Measurements from ENCODE around the gene FADS1.

Gene FADS1

DNA sequence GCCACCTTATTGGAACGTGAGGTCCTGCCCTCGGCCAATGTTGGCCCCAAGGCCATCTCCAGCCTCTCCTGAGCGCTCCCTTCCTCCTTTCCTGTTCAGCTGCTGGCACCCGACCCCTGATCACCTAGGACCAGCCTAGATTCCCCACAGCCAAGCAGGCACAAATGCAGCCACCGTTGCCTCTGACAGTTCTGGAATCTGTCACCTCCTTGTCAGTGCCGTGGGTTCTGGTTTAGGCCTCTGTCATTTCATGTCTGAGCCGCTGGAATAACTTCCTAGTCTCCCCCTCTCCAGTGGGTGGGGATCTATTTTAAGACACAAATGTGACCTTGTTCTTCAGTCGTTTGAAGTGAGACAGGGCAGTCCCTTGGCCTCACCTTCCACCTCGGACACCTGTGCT lies 44.8 kb upstream of the FADS1 start:
- no peak for DNase-seq (ENCODE audit: extremely low read depth, low read depth)
- no peak overlapping the region for H3K4me3 ChIP-seq (replicated peaks; ENCODE audit: low read depth, low read length)
- TF ChIP-seq, protein P1, sequence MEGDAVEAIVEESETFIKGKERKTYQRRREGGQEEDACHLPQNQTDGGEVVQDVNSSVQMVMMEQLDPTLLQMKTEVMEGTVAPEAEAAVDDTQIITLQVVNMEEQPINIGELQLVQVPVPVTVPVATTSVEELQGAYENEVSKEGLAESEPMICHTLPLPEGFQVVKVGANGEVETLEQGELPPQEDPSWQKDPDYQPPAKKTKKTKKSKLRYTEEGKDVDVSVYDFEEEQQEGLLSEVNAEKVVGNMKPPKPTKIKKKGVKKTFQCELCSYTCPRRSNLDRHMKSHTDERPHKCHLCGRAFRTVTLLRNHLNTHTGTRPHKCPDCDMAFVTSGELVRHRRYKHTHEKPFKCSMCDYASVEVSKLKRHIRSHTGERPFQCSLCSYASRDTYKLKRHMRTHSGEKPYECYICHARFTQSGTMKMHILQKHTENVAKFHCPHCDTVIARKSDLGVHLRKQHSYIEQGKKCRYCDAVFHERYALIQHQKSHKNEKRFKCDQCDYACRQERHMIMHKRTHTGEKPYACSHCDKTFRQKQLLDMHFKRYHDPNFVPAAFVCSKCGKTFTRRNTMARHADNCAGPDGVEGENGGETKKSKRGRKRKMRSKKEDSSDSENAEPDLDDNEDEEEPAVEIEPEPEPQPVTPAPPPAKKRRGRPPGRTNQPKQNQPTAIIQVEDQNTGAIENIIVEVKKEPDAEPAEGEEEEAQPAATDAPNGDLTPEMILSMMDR (IDR thresholded peaks at IDR 0.05; ENCODE audit: low read depth, low read length, missing control alignments): no peak

DNA sequence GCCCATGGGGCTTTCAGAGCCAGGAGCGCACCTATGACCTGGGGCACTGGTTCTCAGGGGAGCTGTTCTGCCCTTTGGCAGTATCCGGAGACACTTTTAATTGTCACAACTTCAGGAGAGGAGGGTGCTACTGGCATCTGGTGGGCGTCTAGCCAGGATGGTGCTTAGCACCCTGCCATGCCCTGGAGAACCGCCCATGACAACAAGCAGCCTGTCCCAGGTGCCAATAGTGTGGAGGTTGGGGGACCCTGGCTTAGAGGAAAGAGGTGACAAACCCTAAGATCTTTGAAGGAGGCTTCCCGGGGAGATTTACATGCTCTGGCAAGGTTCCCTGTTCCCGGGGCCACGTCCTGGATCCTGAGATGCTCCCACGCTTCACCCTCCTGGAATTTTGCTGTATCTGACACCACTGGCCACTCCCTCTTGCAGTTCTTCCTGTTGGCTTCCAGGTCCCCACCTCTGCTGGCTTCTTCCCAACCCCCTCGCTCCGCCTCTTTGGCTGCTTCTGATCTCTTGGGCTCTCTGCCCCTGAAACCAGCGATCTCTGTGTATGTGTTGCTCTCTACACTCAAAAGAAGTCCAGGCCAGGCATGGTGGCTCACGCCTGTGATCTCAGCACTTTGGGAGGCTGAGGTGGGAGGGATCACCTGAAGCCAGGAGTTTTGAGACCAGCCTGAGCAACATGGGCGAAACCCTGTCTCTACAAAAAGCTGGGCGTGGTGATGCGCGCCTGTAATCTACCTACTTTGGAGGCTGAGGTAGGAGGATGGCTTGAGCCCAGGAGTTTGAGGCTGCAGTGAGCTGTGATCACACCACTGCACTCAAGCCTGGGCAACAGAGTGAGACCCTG lies 43.5 kb upstream of the FADS1 start:
- H3K4me3 ChIP-seq (replicated peaks; ENCODE audit: low read depth, low read length): no peak overlapping the region
- TF ChIP-seq, protein P1 (IDR thresholded peaks at IDR 0.05; ENCODE audit: low read depth, low read length, missing control alignments): no peak
- no peak for DNase-seq (ENCODE audit: extremely low read depth, low read depth)

DNA sequence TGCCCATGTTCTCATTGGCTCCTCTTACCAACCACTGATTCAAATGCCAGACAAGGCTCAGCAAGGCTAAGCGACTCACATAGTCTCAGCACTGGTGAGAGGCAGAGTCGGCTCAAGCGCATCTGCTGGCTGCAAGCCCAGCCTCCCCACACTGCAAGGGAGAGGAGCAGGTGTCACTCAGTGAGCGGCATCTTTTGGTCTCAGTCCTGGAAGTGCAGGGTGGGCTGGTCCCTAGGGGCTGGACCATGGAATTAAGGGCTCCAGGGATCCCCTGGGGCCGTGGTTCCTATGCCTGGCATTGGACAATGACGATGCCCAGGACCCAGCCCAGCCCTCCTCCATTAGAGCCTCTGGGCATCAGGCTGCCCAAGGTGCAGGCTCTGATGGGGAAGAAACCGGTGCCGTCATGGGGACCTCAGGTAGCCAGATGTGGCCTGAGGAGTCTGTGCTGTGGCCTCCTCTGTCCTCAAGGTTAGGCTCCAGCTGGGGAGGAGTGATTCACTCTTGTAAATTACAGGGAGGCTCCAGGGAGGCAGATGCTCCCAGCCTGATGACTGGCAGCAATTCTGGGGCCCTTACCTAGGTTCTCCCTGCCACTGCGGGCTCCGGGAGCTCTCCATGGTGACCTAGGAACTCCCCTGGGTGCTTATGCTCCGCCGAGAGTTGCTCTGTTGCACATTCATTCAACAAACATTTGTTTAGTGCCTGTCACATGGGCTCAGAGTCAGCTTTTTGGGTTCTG lies 39.3 kb upstream of the FADS1 start:
- TF ChIP-seq, protein P1 (IDR thresholded peaks at IDR 0.05; ENCODE audit: low read depth, low read length, missing control alignments): no peak
- DNase-seq (ENCODE audit: extremely low read depth, low read depth): no peak
- H3K4me3 ChIP-seq (replicated peaks; ENCODE audit: low read depth, low read length): no peak overlapping the region

DNA sequence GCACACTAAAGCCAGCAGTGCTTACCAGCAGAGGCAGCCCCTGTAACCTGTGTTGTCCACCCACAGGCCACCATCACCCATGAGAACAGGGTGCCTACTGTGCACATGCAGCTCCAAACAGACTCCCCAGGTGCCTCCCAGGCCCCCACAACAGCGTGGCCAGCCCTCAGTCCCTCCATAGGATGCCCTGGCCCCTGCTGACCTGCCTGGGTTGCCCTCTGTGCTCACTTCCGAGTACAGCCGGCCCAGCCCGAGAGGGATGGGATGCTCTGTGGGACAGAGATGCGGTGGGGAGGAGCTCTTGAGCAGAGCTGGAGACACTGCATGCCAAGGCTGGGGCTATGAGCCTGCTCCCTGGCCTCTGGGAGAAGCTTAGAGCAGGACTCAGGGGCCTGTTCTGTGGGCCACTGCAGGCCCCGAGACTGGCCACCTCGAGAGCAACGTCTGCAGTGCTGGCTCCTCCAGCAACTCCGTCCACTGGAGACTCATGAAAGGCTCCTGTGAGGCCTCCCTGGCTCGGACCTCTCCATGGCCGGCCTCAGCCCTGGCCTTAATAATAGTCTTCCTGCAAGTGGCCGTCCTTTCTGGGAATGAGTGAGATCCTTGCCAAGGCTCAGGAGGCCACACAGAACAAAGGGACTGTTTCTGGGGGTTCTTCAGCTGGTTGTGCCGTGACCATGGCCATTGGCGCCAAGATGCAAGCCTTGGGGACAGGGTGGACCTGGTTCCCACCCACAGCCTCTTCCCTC lies 38.3 kb upstream of the FADS1 start:
- TF ChIP-seq, protein P1 (IDR thresholded peaks at IDR 0.05; ENCODE audit: low read depth, low read length, missing control alignments): no peak
- H3K4me3 ChIP-seq (replicated peaks; ENCODE audit: low read depth, low read length): no peak overlapping the region
- no peak for DNase-seq (ENCODE audit: extremely low read depth, low read depth)

DNA sequence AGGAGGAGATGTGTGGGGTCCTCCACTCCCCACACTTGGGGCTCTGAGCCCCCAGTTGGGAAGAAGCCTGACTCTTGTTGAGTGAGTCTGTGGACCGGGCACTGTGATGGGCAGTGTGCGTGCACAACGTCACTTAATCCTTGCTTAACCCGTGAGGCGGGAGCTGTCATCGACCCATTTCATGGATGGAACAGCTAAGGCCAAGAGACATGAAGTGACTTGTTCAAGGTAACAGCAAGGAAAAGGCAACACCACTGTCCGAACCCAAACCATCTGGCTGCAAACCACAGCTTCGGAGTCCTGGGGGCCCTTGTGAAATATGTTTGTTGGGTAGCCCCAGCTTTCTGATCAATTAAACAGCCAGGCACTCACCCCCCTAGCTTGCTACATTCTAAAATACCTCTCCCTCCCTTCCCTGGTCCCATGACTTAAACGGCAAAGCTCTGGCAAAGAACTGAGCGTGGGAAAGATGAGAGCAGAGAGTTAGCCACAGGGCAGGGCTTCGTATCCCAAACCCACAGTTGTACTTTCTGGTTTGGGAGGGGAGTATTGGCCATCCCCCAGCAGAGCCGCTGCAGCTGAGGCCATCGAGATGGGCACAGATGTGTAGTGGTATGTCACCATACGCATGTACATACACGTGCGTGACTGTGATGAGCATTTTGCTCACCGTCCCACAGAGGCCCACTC lies 37.5 kb upstream of the FADS1 start:
- TF ChIP-seq, protein P1 (IDR thresholded peaks at IDR 0.05; ENCODE audit: low read depth, low read length, missing control alignments): no peak
- no peak for DNase-seq (ENCODE audit: extremely low read depth, low read depth)
- H3K4me3 ChIP-seq (replicated peaks; ENCODE audit: low read depth, low read length): no peak overlapping the region

DNA sequence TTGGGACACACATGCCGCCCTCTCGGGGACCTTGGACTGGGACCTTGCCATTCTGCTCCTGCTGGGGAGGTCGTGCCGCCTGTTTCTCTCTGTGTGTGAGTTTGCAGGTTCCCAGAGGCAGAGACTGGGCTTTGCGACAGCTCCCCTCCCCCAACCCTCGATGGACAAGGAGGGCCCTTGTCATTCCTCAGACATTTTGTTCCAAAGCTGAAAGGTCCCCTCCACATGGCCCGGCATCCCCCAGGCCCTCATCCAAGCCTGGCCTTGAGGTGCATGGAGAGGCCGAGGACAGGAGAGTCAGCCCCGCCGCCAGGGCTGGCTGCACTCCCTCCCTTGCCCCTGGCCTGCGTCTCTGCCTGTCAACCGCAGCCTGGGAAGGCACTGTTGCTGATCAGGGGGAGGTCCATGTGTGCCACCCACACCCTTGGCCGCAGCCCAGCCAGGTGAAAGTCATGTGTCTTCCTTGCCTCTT lies 36.9 kb upstream of the FADS1 start:
- TF ChIP-seq, protein P1 (IDR thresholded peaks at IDR 0.05; ENCODE audit: low read depth, low read length, missing control alignments): no peak
- DNase-seq (ENCODE audit: extremely low read depth, low read depth): no peak
- H3K4me3 ChIP-seq (replicated peaks; ENCODE audit: low read depth, low read length): no peak overlapping the region

All from HFF-Myc (cell line).